GM12872 (cell line): ENCODE data around the gene CEP164.

Source experiments
- TF ChIP-seq, protein P1 (sequence below): IDR thresholded peaks from 3 replicates; pipeline ENCODE4 v1.5.1; 2011; ENCODE audit warnings: low read depth, mild to moderate bottlenecking, low read length, moderate library complexity; ENCODE audit not compliant: insufficient read depth

Gene CEP164

GRCh38 chr11:117420143-117420485, 92.5 kb downstream of the CEP164 start:
- TF ChIP-seq, protein P1, sequence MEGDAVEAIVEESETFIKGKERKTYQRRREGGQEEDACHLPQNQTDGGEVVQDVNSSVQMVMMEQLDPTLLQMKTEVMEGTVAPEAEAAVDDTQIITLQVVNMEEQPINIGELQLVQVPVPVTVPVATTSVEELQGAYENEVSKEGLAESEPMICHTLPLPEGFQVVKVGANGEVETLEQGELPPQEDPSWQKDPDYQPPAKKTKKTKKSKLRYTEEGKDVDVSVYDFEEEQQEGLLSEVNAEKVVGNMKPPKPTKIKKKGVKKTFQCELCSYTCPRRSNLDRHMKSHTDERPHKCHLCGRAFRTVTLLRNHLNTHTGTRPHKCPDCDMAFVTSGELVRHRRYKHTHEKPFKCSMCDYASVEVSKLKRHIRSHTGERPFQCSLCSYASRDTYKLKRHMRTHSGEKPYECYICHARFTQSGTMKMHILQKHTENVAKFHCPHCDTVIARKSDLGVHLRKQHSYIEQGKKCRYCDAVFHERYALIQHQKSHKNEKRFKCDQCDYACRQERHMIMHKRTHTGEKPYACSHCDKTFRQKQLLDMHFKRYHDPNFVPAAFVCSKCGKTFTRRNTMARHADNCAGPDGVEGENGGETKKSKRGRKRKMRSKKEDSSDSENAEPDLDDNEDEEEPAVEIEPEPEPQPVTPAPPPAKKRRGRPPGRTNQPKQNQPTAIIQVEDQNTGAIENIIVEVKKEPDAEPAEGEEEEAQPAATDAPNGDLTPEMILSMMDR: no peak

- TF ChIP-seq, protein P1: no peak
Measured at GRCh38 chr11:117420598-117420997, 92.9 kb downstream of the CEP164 start.

- TF ChIP-seq, protein P1: no peak
Measured at GRCh38 chr11:117421041-117421440, 93.4 kb downstream of the CEP164 start.

DNA sequence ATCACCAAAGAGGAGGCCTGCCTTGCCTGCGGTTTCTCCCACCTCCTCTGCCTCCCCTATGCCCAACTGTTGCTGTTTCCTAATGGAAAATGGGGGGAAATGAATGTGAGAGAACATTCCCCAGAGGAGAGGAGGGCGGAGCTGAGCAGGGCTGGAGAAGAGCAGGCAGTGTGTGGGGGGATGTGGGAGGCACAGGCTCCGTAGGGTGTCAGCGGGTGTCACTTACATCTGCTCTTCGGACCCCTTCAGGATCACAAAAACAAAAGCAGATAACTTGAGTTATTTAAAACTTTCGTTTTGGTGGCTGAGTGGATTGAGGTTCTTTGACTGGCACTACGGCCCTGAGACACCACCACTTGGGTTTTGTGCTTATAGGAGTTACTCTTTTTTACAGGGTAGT, 93.8 kb downstream of the CEP164 start:
- TF ChIP-seq, protein P1: no peak

GRCh38 chr11:117423046-117423575, 95.5 kb downstream of the CEP164 start:
- TF ChIP-seq, protein P1: no peak

DNA sequence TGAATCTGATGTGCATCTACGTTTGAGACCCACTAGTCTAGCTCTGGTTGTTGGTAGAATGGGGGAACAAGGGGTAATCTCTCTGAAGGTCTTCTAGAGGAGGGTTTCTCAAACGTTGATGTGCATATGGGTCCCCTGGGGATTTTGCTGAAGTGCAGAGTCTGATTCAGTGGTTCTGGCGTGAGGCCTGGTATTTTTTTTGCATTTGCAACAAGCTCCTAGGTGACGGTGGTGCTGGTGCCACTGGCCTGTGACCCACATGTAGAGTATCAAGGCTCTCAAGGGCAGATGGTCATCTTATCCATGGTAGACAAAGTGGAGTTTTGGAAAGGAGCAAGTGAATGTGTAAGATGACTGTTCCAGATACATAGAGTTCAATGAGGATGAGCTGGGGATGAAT, 97.1 kb downstream of the CEP164 start:
- TF ChIP-seq, protein P1: no peak

DNA sequence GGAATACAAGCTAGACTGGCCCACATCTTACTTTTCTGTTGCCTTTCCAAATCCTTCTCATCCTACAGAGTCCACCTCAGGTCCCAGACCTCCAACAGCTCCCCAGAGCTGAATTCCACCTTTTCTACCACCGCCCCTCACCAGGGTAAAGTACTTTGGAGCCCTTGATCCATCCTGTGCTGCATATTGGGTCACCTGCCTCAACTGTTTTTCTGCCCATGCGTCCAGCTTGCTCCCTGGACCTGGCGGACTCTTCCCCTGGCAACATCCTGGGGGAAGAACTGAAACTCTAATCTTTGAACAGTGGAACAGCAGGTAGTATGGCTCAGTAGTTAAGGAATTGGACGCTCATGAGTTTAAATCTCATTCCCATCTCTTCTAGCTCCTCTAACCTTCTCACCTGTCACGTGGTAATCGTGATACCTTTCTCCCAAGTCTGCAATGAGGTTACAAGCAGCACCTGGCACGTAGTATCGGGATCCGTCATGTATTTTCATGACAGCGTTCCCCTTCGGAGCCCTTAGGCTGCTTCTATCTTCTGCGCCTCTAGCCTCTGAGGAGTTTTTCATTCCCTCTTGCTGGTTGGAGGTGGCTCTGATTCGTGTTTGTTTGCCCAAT, 98.1 kb downstream of the CEP164 start:
- TF ChIP-seq, protein P1: no peak
